Hepatocyte (in vitro differentiated cells): Measurements from ENCODE around the gene IDH3A.

ENCODE experiments used
- CTCF ChIP-seq: fragments of 200-600 bp; sonication (generic); IDR thresholded peaks from 2 replicates; pipeline ENCODE4 v1.5.1; 2016; ENCODE audit warnings: antibody characterized with exemption, mild to moderate bottlenecking; ENCODE audit not compliant: poor library complexity
- EZH2 ChIP-seq: fragments of 200-600 bp; sonication (generic); IDR thresholded peaks from 2 replicates; pipeline ENCODE4 v1.6.1; 2016; ENCODE audit warnings: antibody characterized with exemption, mild to moderate bottlenecking, borderline replicate concordance
- EZH2phosphoT487 ChIP-seq: fragments of 200-600 bp; sonication (generic); IDR thresholded peaks from one replicate; pipeline ENCODE4 v1.6.1; 2018; ENCODE audit warnings: antibody characterized with exemption, mild to moderate bottlenecking, low read depth, moderate library complexity; ENCODE audit not compliant: unreplicated experiment, severe bottlenecking

DNA sequence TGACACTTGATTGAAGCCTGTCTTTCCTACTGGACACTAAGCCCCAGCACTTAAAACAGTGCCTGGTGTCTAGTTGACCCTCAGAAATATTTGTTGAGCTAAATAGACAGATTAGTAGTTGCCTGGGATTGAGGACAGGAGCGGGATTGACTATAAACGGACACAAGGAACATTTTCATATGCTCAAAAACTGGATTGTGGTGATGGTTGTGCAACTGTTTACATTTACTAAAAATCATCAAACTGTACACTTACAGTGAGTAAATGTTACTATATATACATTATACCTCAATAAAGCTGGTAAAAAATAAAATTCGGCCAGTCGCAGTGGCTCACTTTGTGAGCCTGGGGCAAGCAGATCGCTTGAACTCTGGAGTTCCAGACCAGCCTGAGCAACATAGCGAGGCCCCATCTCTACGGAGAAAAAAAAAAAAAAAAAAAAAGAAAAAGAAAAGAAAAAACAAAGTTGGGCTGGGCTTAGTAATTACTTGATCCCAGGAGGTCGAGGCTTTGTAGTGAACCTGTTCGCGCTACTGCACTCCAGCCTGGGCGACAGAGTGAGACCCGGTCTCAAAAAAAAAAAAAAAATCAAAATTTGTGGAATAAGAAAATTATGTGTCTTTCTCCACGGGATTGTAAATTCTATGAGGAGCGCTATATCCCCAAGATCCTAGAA is 632 bp upstream of the IDH3A start:
- TF ChIP-seq CTCF (no peak), EZH2 (no peak), EZH2phosphoT487 (no peak)
